Calu3 (cell line): ENCODE data around the gene NOP53. TPM values are rescaled to one million over a fixed set of nuclear protein-coding genes. Genes with fewer than 3 reads are reported as not detected.
A peak's percentile ranks its signal among the peaks of the same experiment; 100 is the strongest.

Experiments used
- BruUV-seq: library from RNA; stranded (reverse); fragments of 400-500 nt; replicated peaks from 2 replicates; lab custom pipeline; 2021; lab: Mats Ljungman, UMichigan
- CTCF ChIA-PET: fragments of 300-600 bp; sonication (Branson Sonifier 250); formaldehyde crosslinking; loops from one replicate; lab custom pipeline; 2022; ENCODE audit warnings: antibody characterized with exemption; lab: Charles Lee
- DNase-seq: peaks from one replicate; pipeline ENCODE4 v3.0.0; 2022
- H3K27ac Mint-ChIP-seq: one replicate; pipeline ENCODE4 v1.8.0; 2022; ENCODE audit warnings: mixed read lengths; ENCODE audit not compliant: unreplicated experiment
- H3K27me3 Mint-ChIP-seq: one replicate; pipeline ENCODE4 v1.8.0; 2022; ENCODE audit warnings: mixed read lengths; ENCODE audit not compliant: unreplicated experiment
- H3K36me3 Mint-ChIP-seq: one replicate; pipeline ENCODE4 v1.8.0; 2022; ENCODE audit warnings: mild to moderate bottlenecking, moderate library complexity, mixed read lengths; ENCODE audit not compliant: insufficient read depth, unreplicated experiment
- H3K4me1 Mint-ChIP-seq: one replicate; pipeline ENCODE4 v1.8.0; 2022; ENCODE audit warnings: mild to moderate bottlenecking, low read depth, mixed read lengths; ENCODE audit not compliant: unreplicated experiment
- H3K4me3 Mint-ChIP-seq: one replicate; pipeline ENCODE4 v1.8.0; 2022; ENCODE audit warnings: mild to moderate bottlenecking, low read depth, moderate library complexity, mixed read lengths; ENCODE audit not compliant: unreplicated experiment
- H3K9me3 Mint-ChIP-seq: one replicate; pipeline ENCODE4 v1.8.0; 2022; ENCODE audit warnings: low read depth, mixed read lengths; ENCODE audit not compliant: unreplicated experiment
- CTCF ChIP-seq: fragments of 200-600 bp; IDR thresholded peaks from one replicate; pipeline ENCODE4 v1.8.0; 2022; ENCODE audit warnings: antibody characterized with exemption; ENCODE audit not compliant: unreplicated experiment
- intact Hi-C: fragments of 100-400 bp; cut with micrococcal nuclease; formaldehyde crosslinking; loops from one replicate; pipeline ENCODE4 v1.10.0; 2022; ENCODE audit not compliant: unreplicated experiment
- total RNA-seq: library from RNA; stranded (reverse); gene quantifications from 2 replicates; pipeline ENCODE4 v1.2.3, GENCODE V29; 2022

Gene NOP53
- total RNA-seq, 1 experiment from 2014 or later = 222 TPM

GRCh38 chr19:47790398-47790814, 45.1 kb downstream of the NOP53 start:
- H3K4me3 Mint-ChIP-seq = peak overlapping the region; percentile 53
- H3K27ac Mint-ChIP-seq = peak overlapping the region; percentile 72
- peak; percentile 97 for TF ChIP-seq CTCF
- H3K4me1 Mint-ChIP-seq = peaks cover 13% of the 10 kb centered on the region
- no TSS peak for BruUV-seq
- no peaks in the 10 kb centered on the region for H3K27me3 Mint-ChIP-seq
- CTCF ChIA-PET = interaction anchor here (0.8 to 1.2 kb wide), 4 partner anchors 10 to 75 kb away, joined by 3 to 6 read pairs (median 4); partner anchors contain the start of gene SELENOW
- peaks cover 37% of the 10 kb centered on the region for H3K36me3 Mint-ChIP-seq
- intact Hi-C loops = no loop called here
- peak; percentile 96 for DNase-seq
- H3K9me3 Mint-ChIP-seq = no peaks in the 10 kb centered on the region

GRCh38 chr19:47792616-47793015, 47.3 kb downstream of the NOP53 start:
- intact Hi-C loops = no loop called here
- H3K27ac Mint-ChIP-seq = no peak overlapping the region
- no TSS peak for BruUV-seq
- H3K9me3 Mint-ChIP-seq = no peaks in the 10 kb centered on the region
- no peak for TF ChIP-seq CTCF
- H3K4me3 Mint-ChIP-seq = no peak overlapping the region
- H3K27me3 Mint-ChIP-seq = peaks cover 3% of the 10 kb centered on the region
- H3K36me3 Mint-ChIP-seq = peaks cover 23% of the 10 kb centered on the region
- DNase-seq = no peak
- H3K4me1 Mint-ChIP-seq = peaks cover 13% of the 10 kb centered on the region
- CTCF ChIA-PET = interaction anchor here (0.7 kb wide), 1 partner anchor 77 kb away, joined by 3 read pairs; no protein-coding TSS in a partner anchor

GRCh38 chr19:47794526-47794925, 49.2 kb downstream of the NOP53 start:
- CTCF ChIA-PET = interaction anchor here (0.6 kb wide), 1 partner anchor 75 kb away, joined by 3 read pairs; no protein-coding TSS in a partner anchor
- Mint-ChIP-seq H3K36me3 (peaks cover 14% of the 10 kb centered on the region), H3K4me1 (peaks cover 12% of the 10 kb centered on the region), H3K4me3 (no peak overlapping the region), H3K27ac (no peak overlapping the region), H3K9me3 (no peaks in the 10 kb centered on the region), H3K27me3 (peaks cover 22% of the 10 kb centered on the region)
- intact Hi-C loops = no loop called here
- no TSS peak for BruUV-seq
- TF ChIP-seq CTCF = no peak
- DNase-seq = no peak

- intact Hi-C loops = no loop called here
- peaks cover 3% of the 10 kb centered on the region for H3K36me3 Mint-ChIP-seq
Observed at GRCh38 chr19:47796785-47797184, 51.4 kb downstream of the NOP53 start.

More at GRCh38 chr19:47796785-47797184, 51.4 kb downstream of the NOP53 start:
- no peak for TF ChIP-seq CTCF
- Mint-ChIP-seq H3K27me3 (peaks cover 23% of the 10 kb centered on the region), H3K27ac (no peak overlapping the region), H3K4me1 (no peaks in the 10 kb centered on the region), H3K9me3 (no peaks in the 10 kb centered on the region), H3K4me3 (no peak overlapping the region)
- no peak for DNase-seq
- no TSS peak for BruUV-seq
- CTCF ChIA-PET = interaction anchor here (0.7 kb wide), 1 partner anchor 73 kb away, joined by 3 read pairs; no protein-coding TSS in a partner anchor
